Activated gamma-delta T cell treated with Interleukin-2 at 50 U/mL for 16 hours (primary cell): ENCODE measurements around the gene RPSA.
"Not testable (repeated sequence)": the region's sequence is repeated elsewhere in the genome, so short reads cannot be mapped to it uniquely, and the experiment has no call there.

ENCODE experiments used
- DNase-seq: peaks from one replicate; pipeline ENCODE4 v3.0.0-alpha.2; 2020

RPSA gene

GRCh38 chr3:39423436-39423970, 17.0 kb downstream of the RPSA start:
- DNase-seq, result no peak

- no peak for DNase-seq
These were observed 19.8 kb downstream of the RPSA start for GRCh38 chr3:39426312-39426711.

GRCh38 chr3:39427506-39427905, 21.0 kb downstream of the RPSA start:
- DNase-seq, result no peak

GRCh38 chr3:39428745-39429201, 22.3 kb downstream of the RPSA start:
- DNase-seq, result no peak

- no peak for DNase-seq
These were observed 22.9 kb downstream of the RPSA start for GRCh38 chr3:39429466-39429865.

- DNase-seq, result no peak
These were observed 25.8 kb downstream of the RPSA start for GRCh38 chr3:39432342-39432741.

- DNase-seq, result no peak
These were observed 27.1 kb downstream of the RPSA start for GRCh38 chr3:39433642-39434041.

GRCh38 chr3:39434574-39434973, 28.1 kb downstream of the RPSA start:
- DNase-seq, result no peak

- DNase-seq, result no peak
These were observed 28.7 kb downstream of the RPSA start for GRCh38 chr3:39435006-39435748.

- no peak for DNase-seq
These were observed 32.4 kb downstream of the RPSA start for GRCh38 chr3:39438880-39439279.

GRCh38 chr3:39440316-39440715, 33.8 kb downstream of the RPSA start:
- no peak for DNase-seq

- DNase-seq, result no peak
These were observed 37.0 kb downstream of the RPSA start for GRCh38 chr3:39443530-39443929.

- no peak for DNase-seq
These were observed 39.4 kb downstream of the RPSA start for GRCh38 chr3:39445927-39446326.

GRCh38 chr3:39446444-39446843, 39.9 kb downstream of the RPSA start:
- no peak for DNase-seq

- peak; percentile 65 for DNase-seq
These were observed 41.3 kb downstream of the RPSA start for GRCh38 chr3:39447637-39448483.

- DNase-seq, result no peak
These were observed 42.1 kb downstream of the RPSA start for GRCh38 chr3:39448506-39449233.

GRCh38 chr3:39449796-39450195, 43.3 kb downstream of the RPSA start:
- DNase-seq, result no peak

- DNase-seq, result no peak
These were observed 46.6 kb downstream of the RPSA start for GRCh38 chr3:39453134-39453533.

- DNase-seq, result not testable (repeated sequence)
These were observed 47.4 kb downstream of the RPSA start for GRCh38 chr3:39453872-39454271.

GRCh38 chr3:39454591-39455217, 48.2 kb downstream of the RPSA start:
- no peak for DNase-seq

- DNase-seq, result no peak
These were observed 49.6 kb downstream of the RPSA start for GRCh38 chr3:39456159-39456558.

- DNase-seq, result no peak
These were observed 50.8 kb downstream of the RPSA start for GRCh38 chr3:39457361-39457760.

- not testable (repeated sequence) for DNase-seq
These were observed 52.1 kb downstream of the RPSA start for GRCh38 chr3:39458579-39458978.
